OCI-LY7 (cell line): ENCODE measurements around the gene RPL28. TPM values are rescaled to one million over a fixed set of nuclear protein-coding genes. Genes with fewer than 3 reads are reported as not detected.

Experiments used
- BruUV-seq: library from RNA; stranded (reverse); fragments of 400-500 nt; replicated peaks from 2 replicates; lab custom pipeline; 2021; lab: Mats Ljungman, UMichigan
- CTCF ChIA-PET: fragments of 300-600 bp; sonication (Branson Sonifier 250); formaldehyde crosslinking; loops from one replicate; lab custom pipeline; 2022; ENCODE audit warnings: antibody characterized with exemption; ENCODE audit not compliant: unreplicated experiment; lab: Charles Lee
- POLR2A ChIA-PET: fragments of 300-600 bp; sonication (Branson Sonifier 250); formaldehyde crosslinking; loops from one replicate; lab custom pipeline; 2022; ENCODE audit warnings: antibody characterized with exemption; lab: Charles Lee
- DNase-seq: peaks from one replicate; pipeline ENCODE4 v3.0.0-alpha.2; 2015; ENCODE audit warnings: low spot score
- H2AFZ ChIP-seq: fragments of 200-600 bp; sonication (generic), shearing (Covaris generic); 2 replicates; pipeline ENCODE4 v1.6.1; 2014; ENCODE audit warnings: mild to moderate bottlenecking, antibody characterized with exemption, low read length, moderate library complexity
- H3K27ac ChIP-seq: fragments of 200-600 bp; sonication (generic); 2 replicates; pipeline ENCODE4 v1.5.1; 2014; ENCODE audit warnings: mixed run types, low read depth, mild to moderate bottlenecking, moderate library complexity, low read length, inconsistent platforms; ENCODE audit not compliant: poor library complexity, severe bottlenecking
- H3K36me3 ChIP-seq: fragments of 200-600 bp; sonication (generic); 2 replicates; pipeline ENCODE4 v1.6.1; 2014; ENCODE audit warnings: mild to moderate bottlenecking, antibody characterized with exemption, low read length, moderate library complexity, mixed read lengths; ENCODE audit not compliant: insufficient read depth
- H3K4me1 ChIP-seq: fragments of 200-600 bp; sonication (generic); 2 replicates; pipeline ENCODE4 v1.5.1; 2014; ENCODE audit warnings: mild to moderate bottlenecking, low read length; ENCODE audit not compliant: insufficient read depth, poor library complexity, severe bottlenecking
- H3K4me2 ChIP-seq: fragments of 200-600 bp; sonication (generic); 2 replicates; pipeline ENCODE4 v1.6.1; 2014; ENCODE audit warnings: mild to moderate bottlenecking, low read length
- H3K4me3 ChIP-seq: fragments of 200-600 bp; sonication (generic); 2 replicates; pipeline ENCODE4 v1.5.1; 2014; ENCODE audit warnings: mild to moderate bottlenecking, low read depth, low read length; ENCODE audit not compliant: poor library complexity, severe bottlenecking
- H3K79me2 ChIP-seq: fragments of 200-600 bp; sonication (generic); 2 replicates; pipeline ENCODE4 v1.6.1; 2016; ENCODE audit warnings: low read depth, mild to moderate bottlenecking, low read length, moderate library complexity, mixed read lengths; ENCODE audit not compliant: insufficient read depth
- H3K9me2 ChIP-seq: fragments of 200-600 bp; sonication (generic); 2 replicates; pipeline ENCODE4 v1.6.1; 2016; ENCODE audit warnings: mild to moderate bottlenecking, low read length, mixed read lengths; ENCODE audit not compliant: insufficient read depth
- H3K9me3 ChIP-seq: fragments of 200-600 bp; sonication (generic); 2 replicates; pipeline ENCODE4 v1.6.1; 2014; ENCODE audit warnings: mild to moderate bottlenecking, mixed run types, low read length, mixed read lengths
- H4K20me1 ChIP-seq: fragments of 200-600 bp; sonication (generic); 2 replicates; pipeline ENCODE4 v1.6.1; 2014; ENCODE audit warnings: mild to moderate bottlenecking, antibody characterized with exemption, low read length, moderate library complexity, mixed read lengths; ENCODE audit not compliant: insufficient read depth
- EZH2phosphoT487 ChIP-seq: fragments of 200-600 bp; sonication (generic); IDR thresholded peaks from 2 replicates; pipeline ENCODE4 v1.6.1; 2018; ENCODE audit warnings: low read depth, borderline replicate concordance, mild to moderate bottlenecking, mixed run types, antibody characterized with exemption, low read length, moderate library complexity, mixed read lengths
- intact Hi-C: fragments of 100-400 bp; cut with micrococcal nuclease; formaldehyde crosslinking; loops from one replicate; pipeline ENCODE4 v1.10.0; 2022; ENCODE audit not compliant: unreplicated experiment
- total RNA-seq, 2 experiments: library from RNA; depleted of rRNA in 1 of 2; stranded (reverse); fragments of >200 nt in 1 of 2; shearing (Covaris generic) in 1 of 2; gene quantifications; 2 replicates each; pipeline ENCODE4 v1.2.3, GENCODE V29; 2014 to 2022
- TF ChIP-seq, protein P1 (sequence below): fragments of 200-600 bp; sonication (generic); conservative IDR thresholded peaks from 2 replicates; pipeline ENCODE4 v1.5.1; 2014; ENCODE audit warnings: mild to moderate bottlenecking, antibody characterized with exemption, low read length, moderate library complexity, mixed read lengths

The RPL28 gene
- total RNA-seq, 2 experiments from 2014 or later, result 872 to 2,656 TPM

DNA sequence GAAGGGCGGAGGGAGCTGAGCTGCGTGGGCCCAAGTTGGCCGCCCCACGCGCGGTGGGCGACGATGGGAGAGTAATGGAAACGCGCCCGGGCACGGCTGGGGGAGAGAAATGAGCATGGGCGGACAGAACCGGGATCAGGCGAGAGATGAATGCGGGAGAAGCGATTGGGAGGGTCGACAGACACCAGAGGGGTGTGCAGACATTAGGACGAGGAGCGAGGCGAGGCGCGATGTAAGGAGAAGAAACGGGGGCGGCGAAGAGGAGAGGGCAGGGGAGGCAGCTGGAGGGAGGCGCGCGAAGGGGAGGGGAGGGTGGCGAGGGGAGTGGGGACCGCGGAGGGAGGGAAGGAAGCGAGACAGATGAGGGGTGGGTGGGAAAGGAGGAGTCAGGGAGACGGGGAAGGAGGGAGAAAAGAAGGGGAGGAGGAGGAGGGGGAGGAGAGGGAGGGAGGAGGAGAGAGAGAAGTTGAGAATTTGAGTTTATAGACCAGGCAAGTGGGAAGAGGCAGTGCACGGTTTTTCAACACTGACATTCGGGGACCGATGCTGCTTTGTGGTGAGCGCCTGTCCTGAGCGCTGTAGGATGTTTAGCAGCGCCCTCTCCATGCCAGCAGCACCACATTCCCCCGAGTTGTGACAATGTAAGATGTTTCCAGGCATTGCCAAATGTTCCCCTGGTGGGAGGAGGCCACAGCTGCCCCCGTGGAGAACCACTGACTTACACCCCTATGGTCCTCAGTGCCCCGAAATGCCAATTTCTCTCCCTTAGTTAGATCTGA, 57.5 kb downstream of the RPL28 start, which contains the start of gene SHISA7:
Gene SHISA7, minus strand, starts transcription at position 256 of the 779 bp plus-strand sequence. CDS start 437 bp downstream, outside the sequence.
- Histone ChIP-seq H3K27ac (no peak within 1 kb of the TSS), H3K79me2 (no peaks in the 10 kb centered on the region), H3K4me3 (no peak within 1 kb of the TSS), H2AFZ (no peak within 1 kb of the TSS), H3K36me3 (no peaks in the 10 kb centered on the region), H4K20me1 (no peaks in the 10 kb centered on the region), H3K4me1 (no peaks in the 10 kb centered on the region), H3K4me2 (no peak within 1 kb of the TSS), H3K9me2 (no peaks in the 10 kb centered on the region), H3K9me3 (no peaks in the 10 kb centered on the region)
- no TSS peak for BruUV-seq
- ChIA-PET CTCF (no interaction called here), POLR2A (no interaction called here)
- no peak for DNase-seq
- TF ChIP-seq, protein P1, sequence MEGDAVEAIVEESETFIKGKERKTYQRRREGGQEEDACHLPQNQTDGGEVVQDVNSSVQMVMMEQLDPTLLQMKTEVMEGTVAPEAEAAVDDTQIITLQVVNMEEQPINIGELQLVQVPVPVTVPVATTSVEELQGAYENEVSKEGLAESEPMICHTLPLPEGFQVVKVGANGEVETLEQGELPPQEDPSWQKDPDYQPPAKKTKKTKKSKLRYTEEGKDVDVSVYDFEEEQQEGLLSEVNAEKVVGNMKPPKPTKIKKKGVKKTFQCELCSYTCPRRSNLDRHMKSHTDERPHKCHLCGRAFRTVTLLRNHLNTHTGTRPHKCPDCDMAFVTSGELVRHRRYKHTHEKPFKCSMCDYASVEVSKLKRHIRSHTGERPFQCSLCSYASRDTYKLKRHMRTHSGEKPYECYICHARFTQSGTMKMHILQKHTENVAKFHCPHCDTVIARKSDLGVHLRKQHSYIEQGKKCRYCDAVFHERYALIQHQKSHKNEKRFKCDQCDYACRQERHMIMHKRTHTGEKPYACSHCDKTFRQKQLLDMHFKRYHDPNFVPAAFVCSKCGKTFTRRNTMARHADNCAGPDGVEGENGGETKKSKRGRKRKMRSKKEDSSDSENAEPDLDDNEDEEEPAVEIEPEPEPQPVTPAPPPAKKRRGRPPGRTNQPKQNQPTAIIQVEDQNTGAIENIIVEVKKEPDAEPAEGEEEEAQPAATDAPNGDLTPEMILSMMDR, result no peak
- no peak for TF ChIP-seq EZH2phosphoT487
- intact Hi-C loops, result no loop called here

DNA sequence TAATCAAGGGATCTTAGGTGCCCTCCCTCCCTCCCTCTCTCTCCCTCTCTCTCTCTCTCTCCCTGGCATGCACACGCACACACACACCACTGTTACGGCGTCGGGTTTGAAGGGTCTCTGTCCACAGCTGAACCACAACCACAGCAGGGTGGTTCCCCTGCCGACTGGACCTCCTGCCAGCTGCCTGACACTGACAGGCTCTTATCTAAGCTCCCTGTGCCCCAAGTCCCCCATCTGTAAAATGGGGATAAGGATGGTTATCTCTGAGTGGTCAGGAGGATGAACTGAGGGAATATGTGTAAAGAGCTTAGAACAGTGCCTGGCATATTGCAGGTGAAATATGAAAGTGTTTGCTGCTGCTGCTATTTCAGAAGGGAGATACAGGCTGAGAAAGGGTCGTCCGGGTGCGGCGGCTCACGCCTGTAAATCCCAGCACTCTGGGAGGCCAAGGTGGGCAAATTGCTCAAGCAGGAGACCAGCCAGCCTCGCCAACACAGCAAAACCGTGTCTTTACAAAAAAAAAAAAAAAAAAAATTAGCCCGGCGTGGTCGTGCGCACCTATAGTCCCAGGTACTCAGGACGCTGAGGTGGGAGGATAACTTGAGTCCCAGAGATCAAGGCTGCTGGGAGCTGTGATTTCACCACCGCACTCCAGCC, 58.2 kb downstream of the RPL28 start:
- no peak for DNase-seq
- H4K20me1 ChIP-seq, result no peaks in the 10 kb centered on the region
- no peak overlapping the region for H3K27ac ChIP-seq
- H3K9me3 ChIP-seq, result no peaks in the 10 kb centered on the region
- no peaks in the 10 kb centered on the region for H3K79me2 ChIP-seq
- TF ChIP-seq, protein P1, result no peak
- TF ChIP-seq EZH2phosphoT487, result no peak
- H3K36me3 ChIP-seq, result no peaks in the 10 kb centered on the region
- ChIA-PET POLR2A (no interaction called here), CTCF (no interaction called here)
- no peak overlapping the region for H3K4me3 ChIP-seq
- no peaks in the 10 kb centered on the region for H3K9me2 ChIP-seq
- BruUV-seq, result no TSS peak
- H3K4me1 ChIP-seq, result no peaks in the 10 kb centered on the region
- H3K4me2 ChIP-seq, result no peak overlapping the region
- intact Hi-C loops, result no loop called here
- H2AFZ ChIP-seq, result no peak overlapping the region

DNA sequence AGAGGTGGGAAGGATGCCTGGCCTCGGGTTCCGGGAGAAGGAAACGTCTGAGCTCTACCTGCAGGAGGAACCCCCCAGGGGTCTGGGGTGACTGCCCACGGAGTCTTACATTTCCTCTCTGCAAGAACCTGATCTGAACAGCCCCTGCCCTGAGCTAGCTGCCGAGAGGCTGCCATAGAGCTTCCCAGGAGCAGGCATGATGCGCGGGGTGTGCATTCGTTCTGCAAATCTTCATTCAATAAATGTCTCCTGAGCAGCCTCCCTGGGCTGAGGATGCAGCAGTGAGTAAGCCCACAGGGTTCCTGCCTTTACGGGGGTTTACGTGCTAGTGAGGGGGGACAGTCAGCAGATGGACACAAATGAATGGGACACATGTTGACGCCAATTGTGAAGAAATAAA, 58.9 kb downstream of the RPL28 start:
- no TSS peak for BruUV-seq
- no peak overlapping the region for H3K4me2 ChIP-seq
- TF ChIP-seq, protein P1, result no peak
- TF ChIP-seq EZH2phosphoT487, result no peak
- intact Hi-C loops, result no loop called here
- no peaks in the 10 kb centered on the region for H4K20me1 ChIP-seq
- ChIA-PET POLR2A (no interaction called here), CTCF (no interaction called here)
- no peaks in the 10 kb centered on the region for H3K36me3 ChIP-seq
- no peaks in the 10 kb centered on the region for H3K4me1 ChIP-seq
- H3K27ac ChIP-seq, result no peak overlapping the region
- H3K9me2 ChIP-seq, result no peaks in the 10 kb centered on the region
- H2AFZ ChIP-seq, result no peak overlapping the region
- H3K79me2 ChIP-seq, result no peaks in the 10 kb centered on the region
- no peak overlapping the region for H3K4me3 ChIP-seq
- DNase-seq, result no peak
- H3K9me3 ChIP-seq, result no peaks in the 10 kb centered on the region
